ENCODE results near the gene STAMBPL1. TPM values are rescaled to one million over a fixed set of nuclear protein-coding genes. Genes with fewer than 3 reads are reported as not detected.
A peak's percentile ranks its signal among the peaks of the same experiment; 100 is the strongest.

The STAMBPL1 gene
- total RNA-seq, 1 experiment from 2014 or later, result 61.2 TPM

DNA sequence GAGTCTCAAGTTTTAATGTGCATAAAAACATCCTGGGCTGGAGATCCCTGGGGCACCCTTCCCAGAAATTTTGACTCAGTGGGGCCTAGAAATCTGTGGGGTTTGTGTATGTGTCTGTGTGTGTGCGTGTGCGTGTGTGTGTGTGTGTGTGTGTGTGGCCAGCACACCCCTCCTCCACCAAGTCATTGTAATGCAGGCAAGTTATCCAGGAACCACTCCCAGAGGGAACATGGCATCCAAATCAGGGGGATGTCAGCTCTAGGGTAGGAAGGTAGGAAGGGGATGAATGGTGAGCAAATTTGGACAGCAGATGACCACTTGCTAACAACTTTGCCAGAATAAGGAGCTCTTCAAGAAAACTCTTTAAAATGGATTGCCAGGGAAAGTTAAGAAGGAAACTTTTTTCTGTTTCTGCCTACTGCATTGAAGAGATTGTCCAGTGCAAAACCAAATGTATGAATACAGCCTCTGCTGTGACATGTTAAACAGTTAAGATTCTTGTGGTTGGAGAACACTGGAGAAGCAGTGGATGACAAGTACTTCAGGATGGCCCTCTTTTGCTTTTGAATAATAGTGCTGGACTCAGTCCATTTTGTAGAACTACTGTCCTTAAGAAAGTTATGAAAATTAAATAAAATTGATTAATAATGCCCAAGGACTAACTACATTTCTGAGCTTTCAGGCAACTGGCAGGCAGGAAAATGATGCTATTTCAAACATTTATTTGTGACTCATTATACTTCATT is 12.3 kb downstream of the STAMBPL1 start:
- no peak for DNase-seq (ENCODE audit: low spot score)

DNA sequence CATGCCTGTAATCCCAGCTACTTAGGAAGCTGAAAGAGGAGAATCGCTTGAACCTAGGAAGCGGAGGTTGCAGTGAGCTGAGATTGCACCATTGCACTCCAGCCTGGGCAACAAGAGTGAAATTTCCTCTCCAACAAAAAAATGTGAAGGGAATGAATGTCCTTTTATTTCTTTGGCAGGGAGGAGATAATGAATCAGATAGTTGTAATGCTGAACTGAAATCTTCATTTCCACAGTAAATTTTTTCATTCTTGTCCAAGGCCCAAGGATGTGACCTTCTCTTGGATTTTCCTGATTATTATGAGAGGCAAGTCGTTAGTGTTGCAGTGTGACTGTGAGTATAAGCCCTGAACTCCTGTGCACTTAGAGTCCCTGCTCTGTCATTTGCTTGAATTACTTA is 13.6 kb downstream of the STAMBPL1 start:
- DNase-seq (ENCODE audit: low spot score), result no peak

DNA sequence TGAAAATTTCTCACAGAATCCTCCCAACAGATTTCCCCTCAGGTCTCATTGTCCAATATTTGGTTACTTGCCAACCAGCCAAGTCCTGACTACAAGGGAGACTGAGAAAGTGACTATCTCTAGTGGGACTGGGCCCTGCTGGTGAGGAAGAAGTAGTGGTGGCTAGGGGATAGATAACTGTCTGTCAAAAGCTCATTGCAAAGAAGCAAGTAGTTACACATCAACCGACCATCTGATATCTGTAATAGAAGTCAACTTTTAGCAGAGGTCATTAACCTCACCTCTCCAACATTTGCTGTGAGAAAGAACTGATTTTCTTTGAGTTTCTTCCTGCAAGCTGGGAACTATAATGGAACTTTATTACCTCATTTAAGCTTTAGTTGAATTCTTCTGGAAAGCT is 15.2 kb downstream of the STAMBPL1 start:
- DNase-seq (ENCODE audit: low spot score), result no peak

DNA sequence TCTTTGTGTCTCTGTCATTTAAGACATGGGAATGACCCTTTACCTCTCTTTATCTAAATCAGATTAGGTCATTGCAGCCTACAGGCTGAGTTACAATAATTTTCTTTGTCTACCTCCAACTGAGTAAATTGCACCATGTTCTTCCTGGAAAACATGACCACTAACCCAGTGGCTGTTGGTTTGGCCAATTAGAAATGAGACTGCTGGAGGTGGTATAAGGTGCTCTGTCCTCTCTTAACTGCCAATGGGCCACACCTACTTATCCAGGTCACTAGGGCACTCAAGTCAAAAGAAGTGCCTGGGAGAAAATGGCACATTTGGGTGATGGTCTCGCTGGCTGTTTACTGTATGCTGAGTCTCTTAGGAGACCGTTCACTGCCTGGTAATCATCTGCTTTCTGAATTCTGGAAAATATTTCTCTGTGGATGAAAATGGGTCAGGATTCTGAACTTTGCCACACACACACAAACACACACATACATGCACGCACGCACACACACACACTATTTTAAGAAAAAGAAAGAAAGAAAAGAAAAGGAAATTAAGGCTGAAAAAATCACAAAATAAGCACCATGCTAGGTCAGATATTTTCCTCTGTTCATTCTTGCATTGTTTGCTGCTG is 16.4 kb downstream of the STAMBPL1 start:
- peak; percentile 71 for DNase-seq (ENCODE audit: low spot score)

DNA sequence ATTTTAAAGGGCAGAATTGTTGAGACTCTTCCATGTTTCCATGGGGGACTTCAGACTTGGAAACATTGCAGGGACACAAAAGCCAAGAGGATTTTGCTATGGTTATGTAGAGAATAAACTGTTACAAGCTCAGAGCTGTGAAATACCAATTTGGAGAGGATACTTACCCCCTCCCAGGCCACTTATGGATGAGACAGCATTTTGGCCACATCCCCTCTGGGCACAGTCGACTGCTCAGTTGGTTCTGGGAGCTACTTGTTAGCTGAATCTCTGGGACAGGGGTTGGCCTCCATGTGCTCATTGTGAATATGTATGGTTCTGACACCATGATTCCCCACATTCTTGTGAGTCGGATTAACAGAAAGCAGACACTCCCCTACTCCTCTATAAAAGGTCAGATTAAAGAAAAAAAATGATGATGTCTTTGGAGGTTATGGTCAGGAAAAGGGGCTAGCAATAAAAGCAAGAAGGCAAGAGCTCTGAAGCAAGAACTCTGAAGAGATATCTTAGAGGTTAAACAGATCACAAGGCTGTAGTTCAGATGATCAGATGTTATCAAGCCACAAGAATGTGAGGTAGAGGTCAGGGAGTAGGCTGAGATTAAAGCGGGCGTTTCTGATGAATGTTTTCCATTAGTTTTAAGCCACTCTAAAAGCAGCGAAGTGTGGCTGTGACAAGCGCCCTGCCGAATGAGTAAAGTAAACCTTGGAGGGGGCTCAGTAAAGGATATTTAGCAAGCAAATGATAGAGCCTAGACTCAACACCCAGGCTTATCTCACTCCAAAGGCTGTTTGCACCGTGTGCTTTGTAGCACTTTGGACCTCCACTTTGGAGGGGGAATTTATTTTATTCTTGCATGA is 17.2 kb downstream of the STAMBPL1 start:
- DNase-seq (ENCODE audit: low spot score), result peak; percentile 57

DNA sequence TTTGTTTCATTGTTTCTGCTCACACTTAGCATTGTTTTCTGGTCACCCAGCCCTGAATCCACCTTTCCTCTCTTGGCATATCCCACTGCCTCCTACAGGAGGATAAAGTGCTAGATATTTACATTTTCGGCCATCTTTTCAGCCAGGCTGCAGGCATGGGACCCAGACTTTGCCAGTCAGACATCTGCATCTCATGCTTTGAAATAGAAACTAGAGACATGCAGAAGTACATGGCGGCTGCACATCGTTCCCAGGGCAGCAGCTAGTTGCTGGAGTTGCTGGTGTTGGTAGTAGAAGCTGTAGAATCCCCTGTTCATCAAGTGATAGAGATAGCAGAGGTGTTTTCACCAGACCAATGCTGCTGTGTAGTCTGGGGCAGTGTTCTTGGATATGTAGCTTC is 18.7 kb downstream of the STAMBPL1 start:
- DNase-seq (ENCODE audit: low spot score), result no peak

DNA sequence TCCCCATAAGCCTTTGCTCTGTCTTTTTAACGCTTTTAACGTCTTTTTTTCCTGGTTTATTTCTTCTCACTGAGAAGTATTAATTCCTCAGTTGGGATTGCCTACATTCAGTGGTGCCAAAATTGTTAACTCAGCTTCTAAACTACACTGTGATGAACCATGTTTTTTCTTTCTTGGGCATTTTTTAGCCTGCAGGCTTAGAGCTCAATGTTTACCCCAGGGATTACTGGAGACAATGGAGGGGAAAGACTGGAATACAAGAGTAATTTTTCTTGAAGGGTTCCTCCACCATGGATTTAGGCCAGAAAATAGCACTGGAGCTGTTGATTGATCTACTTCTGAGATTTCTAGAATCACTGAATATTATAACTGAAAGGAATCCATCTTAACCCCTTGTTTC is 19.8 kb downstream of the STAMBPL1 start:
- no peak for DNase-seq (ENCODE audit: low spot score)

DNA sequence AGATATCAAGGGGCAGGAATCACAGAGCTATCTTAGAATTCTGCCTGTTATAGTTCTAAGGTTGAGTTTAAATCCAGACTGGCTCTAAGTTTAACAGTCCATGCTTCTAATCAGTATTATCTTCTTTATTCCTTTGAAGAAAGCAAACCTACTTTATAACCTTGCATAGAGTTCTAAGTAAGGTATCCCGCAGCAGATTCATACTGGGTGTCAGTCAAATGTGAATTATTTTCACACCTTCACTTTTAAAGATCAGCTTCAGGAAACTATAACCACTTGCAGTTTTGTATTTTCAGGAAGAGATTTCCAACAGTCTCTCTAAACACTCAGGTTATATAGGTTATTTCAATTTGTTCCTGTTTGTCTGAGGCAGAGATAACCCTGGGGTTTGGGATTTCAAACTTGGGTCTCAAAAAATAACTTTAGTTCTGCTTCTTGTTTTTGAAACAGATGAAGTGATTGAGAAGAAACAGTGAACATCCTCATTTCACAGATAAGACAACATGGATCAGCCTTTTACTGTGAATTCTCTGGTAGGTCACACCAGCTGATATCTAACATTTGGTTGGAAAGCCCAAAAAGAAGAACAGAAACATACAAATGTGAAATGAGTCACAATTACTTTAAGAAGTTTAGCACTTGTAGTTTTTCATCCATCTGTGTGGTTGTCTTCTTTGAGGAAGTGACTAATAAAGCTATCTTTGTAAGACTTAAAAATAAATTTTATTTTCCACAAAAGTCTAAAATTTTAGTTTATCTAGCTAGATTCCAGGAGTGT is 21.4 kb downstream of the STAMBPL1 start:
- no peak for DNase-seq (ENCODE audit: low spot score)

DNA sequence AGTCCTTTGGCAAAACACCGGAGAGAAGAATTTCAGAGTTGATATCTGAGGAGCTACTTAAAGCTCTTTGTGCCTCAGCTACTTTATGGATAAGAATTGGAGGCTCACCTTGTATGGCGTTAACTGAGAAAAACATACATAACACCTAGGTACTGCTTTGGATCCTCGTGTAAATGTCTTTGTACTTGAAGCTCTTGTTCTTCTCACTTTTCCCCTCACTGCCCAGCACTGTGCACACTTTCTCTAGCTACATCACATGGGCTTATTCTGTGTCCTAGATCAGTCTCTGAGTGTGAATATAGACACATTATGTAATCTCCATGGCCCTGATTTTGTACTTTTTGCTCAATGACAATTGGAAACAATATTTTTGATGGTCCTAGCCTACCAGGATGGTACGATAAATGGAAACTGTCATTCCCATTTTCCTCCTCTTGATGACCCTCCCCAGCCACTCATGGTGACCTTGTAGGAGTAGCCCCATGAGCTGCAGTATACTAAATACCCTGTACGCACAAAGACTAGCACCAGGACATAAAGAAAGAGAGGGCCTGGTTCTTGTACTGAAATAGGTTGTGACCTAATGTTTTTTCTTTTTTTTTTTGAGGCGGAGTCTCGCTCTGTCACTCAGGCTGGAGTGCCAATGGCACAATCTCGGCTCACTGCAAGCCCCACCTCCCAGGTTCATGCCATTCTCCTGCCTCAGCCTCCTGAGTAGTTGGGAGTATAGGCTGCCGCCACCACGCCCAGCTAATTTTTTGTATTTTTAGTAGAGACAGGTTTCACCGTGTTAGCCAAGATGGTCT is 22.1 kb downstream of the STAMBPL1 start:
- no peak for DNase-seq (ENCODE audit: low spot score)

DNA sequence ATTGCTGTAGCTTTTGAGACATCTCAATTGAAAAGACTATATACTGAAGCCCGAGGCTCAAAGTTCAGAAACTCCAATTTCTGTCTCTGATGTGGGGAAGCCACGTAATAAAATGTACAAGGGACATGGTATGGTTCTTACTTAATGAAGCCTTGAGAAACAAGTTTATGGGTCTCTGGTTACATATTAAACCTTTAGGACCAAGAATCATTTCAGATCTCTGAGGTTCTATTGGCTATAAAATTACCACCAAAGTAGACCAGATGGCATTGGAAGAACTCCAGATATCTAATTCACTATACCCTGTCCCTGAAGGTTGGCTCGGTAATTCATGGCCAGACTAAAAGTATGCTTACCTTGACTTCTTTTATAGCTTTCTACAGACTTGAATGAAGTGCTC is 23.7 kb downstream of the STAMBPL1 start:
- peak; percentile 83 for DNase-seq (ENCODE audit: low spot score)

DNA sequence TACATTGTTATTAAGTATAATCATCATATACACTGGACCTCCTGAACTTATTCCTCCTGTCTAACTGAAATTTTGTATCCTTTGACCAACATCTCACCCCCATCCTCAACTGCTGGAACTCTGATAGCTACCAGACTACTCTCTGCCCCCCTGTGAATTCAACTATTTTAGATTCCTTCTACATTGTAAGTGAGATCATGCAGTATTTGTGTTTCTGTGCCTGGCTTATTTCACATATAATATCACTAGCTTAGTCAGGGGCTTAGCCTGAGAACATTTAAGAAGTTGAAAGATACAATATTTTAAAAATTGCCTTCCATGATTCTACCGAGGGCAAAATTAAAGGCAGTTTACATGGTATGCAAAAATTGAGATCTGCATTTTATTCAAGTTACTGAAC is 26.9 kb downstream of the STAMBPL1 start:
- no peak for DNase-seq (ENCODE audit: low spot score)

DNA sequence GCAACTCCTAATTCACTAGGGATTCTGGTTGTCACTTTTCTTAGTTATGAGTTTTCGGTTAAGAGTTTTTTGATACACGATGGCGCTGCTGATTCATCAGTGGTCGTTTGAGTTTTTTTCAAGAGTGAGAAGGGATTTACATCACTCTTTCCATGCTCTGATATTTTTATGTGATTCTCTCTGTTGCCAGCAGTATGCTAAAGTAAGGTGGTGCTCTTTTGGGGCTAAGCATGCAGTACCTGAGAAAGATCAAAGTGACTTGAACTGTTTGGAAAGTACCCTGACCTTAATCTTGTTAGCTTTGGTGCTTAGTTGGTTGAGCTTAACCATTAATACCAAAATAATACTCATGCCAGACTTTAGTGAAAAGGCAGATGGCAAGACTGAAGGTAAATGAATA is 28.1 kb downstream of the STAMBPL1 start:
- no peak for DNase-seq (ENCODE audit: low spot score)

DNA sequence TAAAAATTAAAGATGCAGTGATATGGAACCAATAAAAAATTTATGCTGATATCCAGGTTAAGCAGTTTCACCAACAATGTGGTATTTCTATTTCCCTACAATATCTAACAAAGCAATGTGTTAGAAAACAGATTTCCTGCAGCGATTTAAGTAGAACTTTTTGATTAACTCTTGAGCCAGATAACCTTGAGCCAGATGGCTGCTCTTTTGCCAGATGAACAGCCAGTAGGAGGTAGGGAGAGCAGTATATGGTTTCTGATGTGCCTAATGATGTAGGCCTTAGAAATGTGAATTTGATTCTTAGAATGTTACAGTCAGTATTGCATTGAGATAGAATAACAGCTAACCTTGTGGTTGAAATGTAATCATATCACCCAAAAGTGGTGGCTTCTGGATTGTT is 31.1 kb downstream of the STAMBPL1 start:
- DNase-seq (ENCODE audit: low spot score), result no peak

DNA sequence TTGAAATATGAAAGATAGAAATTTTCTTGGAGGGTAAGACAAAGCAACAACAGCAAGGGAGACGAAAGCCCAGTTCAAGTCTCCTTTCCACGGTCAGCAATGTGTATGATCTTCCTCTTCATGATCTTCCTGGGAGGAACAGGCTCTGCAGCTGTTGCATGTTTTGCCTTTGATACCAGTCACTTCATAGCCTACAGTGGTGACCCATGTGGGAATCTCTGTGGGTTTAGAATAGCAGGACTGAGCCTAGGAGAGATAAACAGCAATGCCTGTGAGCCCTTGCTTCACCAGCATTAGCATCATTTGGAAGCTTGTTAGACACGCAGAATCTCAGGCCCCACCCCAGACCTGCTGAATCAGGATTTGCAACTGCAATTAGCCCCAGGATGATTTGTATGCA is 31.8 kb downstream of the STAMBPL1 start:
- no peak for DNase-seq (ENCODE audit: low spot score)

DNA sequence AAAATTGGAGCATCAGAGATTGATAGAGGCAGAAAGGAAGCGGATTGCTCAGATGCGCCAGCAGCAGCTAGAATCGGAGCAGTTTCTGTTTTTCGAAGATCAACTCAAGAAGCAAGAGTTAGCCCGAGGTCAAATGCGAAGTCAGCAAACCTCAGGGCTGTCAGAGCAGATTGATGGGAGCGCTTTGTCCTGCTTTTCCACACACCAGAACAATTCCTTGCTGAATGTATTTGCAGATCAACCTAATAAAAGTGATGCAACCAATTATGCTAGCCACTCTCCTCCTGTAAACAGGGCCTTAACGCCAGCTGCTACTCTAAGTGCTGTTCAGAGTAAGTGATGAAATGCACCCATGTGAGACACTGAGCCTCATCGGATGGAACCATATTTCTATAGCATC is 33.1 kb downstream of the STAMBPL1 start:
- no peak for DNase-seq (ENCODE audit: low spot score)

DNA sequence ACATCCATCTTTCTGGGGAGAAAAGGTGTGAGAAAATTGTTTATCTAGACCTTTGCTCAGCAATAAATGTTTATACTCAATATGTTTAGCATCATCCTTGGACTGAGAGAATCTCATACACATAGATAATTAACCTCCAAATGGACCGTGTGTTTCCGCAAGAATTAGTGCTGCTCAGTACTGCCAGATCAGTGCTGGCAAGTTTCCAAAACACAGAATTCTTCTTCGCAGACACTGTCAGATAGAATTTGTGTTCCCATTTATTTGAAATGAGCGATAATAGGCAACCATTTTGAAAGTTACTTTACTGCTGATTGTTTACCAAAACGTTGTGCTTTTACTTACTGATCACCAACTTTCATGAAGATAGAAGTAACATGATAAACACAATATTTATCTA is 33.7 kb downstream of the STAMBPL1 start:
- no peak for DNase-seq (ENCODE audit: low spot score)

DNA sequence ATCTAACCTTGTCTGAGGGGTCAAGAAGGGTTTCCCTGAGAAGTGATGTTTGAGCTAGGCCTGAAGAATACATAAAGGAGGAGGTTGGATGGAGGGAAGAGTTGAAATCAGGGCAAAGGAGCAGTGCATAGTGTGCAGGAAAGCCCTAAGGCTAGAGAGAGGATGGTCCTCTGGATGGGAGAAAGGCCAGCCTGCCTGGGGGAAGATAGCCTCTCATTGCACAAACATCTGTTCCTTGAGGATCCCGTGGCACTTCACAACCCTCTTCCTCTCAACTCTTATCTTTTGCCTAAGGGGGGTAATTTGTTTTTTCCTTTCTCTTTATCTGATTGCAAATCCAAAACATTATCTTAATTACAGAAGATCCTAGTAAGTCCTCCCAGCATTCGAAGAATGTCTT is 35.7 kb downstream of the STAMBPL1 start:
- DNase-seq (ENCODE audit: low spot score), result no peak

DNA sequence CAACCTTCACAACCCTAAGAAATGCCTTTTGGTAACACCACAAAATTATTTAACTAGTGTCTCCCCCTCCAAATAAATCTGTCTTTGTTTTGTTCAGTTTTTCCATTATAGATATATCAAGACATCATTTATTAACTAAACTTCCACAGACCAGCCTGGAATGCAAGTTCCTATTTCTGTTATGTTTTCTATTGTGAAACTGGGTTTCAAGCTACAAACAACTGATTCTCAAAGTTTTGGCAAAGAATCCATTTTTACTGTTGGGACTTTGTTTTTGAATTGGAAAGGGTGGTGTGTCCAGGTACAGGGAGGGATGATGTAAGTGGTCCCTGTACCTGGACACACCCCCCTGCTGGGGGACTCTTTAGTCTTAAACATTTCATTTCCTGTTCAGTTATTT is 36.2 kb downstream of the STAMBPL1 start:
- DNase-seq (ENCODE audit: low spot score), result no peak

DNA sequence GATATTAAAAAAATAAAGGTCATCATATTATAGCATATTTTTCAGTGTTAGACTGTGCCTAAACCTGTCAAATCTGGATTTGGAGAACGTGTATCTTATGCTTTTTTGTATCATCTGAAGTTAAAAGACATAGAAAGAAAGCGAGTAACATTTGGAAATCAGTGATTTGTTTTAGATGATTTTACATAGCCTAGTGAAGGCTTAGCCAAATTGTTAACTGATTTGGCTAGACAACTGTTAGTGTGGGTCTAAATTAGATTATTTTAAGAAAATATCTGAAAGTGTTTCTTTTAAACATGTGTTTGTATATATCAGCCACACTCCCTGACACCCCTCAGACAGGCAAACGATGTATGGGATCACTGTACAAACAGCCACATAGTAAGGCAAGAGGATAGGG is 36.9 kb downstream of the STAMBPL1 start:
- DNase-seq (ENCODE audit: low spot score), result no peak

DNA sequence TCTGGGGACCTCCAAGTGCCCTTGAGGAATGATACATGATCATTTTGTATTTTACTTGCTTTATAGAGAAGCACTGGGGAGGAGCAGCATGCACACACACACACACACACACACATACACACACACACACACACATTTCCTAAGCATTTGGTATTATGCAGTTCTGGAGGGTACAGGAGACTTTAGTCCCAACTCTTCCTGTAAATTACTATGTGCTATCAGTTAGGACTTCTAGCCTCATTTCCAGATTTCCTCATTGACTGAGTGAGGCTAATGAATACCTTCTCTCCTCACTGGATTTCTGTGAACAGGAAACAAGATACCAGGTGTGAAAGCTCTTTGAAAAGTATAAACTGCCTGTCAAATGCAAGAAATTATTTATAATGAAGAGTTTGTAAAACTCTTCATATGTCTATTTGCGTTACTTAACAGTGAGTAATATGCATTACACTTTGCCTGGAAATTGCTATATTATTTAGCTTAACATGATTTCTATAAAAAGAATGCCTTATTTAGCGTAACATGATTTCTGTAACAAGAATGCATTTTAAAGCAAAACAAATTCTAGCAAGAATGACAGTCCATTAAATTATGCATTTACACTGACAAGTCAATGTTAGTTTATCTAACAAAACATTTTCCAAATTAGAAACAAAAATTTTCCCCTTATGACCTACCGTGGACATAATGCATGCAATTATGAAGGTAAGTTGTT is 38.3 kb downstream of the STAMBPL1 start:
- DNase-seq (ENCODE audit: low spot score), result no peak

Data from HT-29 (cell line).